Activated naive CD4-positive, alpha-beta T cell treated with anti-CD3 and anti-CD28 coated beads, Interleukin-2, amount 10 ng/mL, durations not matched to agents 7 days and 5 days (primary cell): Measurements from ENCODE around the gene EEFSEC.

Experiments
- CTCF ChIA-PET: fragments of 350-600 bp; sonication (Branson Sonifier 250); formaldehyde crosslinking; loops from one replicate; lab custom pipeline; 2021; ENCODE audit warnings: antibody characterized with exemption; lab: Charles Lee
- DNase-seq: peaks from one replicate; pipeline ENCODE4 v3.0.0-alpha.2; 2020
- H3K27ac Mint-ChIP-seq: one replicate; pipeline ENCODE4 v1.8.0; 2021; ENCODE audit warnings: mild to moderate bottlenecking, moderate library complexity, mixed read lengths
- H3K27me3 Mint-ChIP-seq: one replicate; pipeline ENCODE4 v1.8.0; 2021; ENCODE audit warnings: mild to moderate bottlenecking, mixed read lengths
- H3K36me3 Mint-ChIP-seq: one replicate; pipeline ENCODE4 v1.8.0; 2021; ENCODE audit warnings: mixed read lengths
- H3K4me1 Mint-ChIP-seq: one replicate; pipeline ENCODE4 v1.8.0; 2021; ENCODE audit warnings: mixed read lengths
- H3K4me3 Mint-ChIP-seq: one replicate; pipeline ENCODE4 v1.8.0; 2021; ENCODE audit warnings: mild to moderate bottlenecking, moderate library complexity, mixed read lengths
- H3K9me3 Mint-ChIP-seq: one replicate; pipeline ENCODE4 v1.8.0; 2021; ENCODE audit warnings: mixed read lengths

Gene EEFSEC

DNA sequence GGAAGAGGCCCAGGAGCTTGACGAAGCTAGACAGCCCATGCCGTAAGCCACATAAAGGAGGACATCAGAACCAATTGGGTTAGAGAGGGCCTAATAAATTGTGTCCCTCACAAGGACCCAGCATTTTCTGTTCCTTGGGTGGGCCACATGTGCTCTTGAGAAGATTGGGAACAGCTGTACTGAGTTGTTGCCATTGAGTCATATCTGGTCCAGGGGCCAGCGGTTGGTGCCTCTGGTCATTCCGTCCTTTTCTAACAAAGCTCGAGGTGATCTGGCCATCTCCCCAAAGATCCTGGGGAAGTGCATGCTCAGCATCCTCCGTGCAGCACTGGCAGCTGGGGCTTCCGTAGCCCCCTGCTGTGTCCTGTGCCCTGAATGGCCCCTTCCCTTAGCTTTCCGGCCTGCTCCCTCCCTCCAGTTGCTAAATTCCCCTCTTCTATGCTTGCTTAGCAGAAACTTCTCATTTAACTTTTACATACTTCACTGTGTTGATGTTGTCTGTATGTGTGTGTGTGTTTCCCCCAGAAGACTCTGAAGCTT, 73.0 kb downstream of the EEFSEC start:
- DNase-seq, result no peak
- Mint-ChIP-seq H3K36me3 (peaks cover 6% of the 10 kb centered on the region), H3K4me1 (no peaks in the 10 kb centered on the region)

DNA sequence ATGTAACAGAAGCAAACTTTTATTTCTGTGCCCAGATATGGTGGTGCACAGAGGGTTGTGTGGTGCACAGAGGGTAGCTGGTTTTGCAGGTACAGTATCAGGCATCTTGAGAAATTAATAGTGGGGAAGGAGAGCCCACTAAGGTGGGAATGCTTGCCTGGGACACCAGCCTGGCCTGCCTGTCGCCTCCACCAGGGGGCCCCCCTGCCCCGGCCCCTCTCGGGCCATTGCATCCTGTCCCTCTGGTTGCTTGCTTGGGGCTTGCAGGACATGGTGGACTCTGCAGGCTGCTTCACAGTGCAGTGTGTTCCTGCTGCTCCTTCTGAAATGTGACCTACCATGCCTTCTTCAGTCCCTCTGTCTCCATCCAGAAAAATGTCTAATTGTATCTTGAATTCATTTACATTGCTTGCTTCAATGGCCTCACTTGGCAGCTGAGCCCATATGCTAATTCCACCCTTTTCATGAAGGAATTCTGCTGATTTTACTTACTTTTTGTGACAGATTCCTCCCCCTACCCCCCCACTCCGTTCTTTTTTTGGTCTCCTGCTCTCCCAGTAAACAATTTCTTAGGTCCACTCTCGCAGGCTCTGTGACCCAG, 73.6 kb downstream of the EEFSEC start:
- H3K9me3 Mint-ChIP-seq, result peaks cover 17% of the 10 kb centered on the region
- no peak overlapping the region for H3K27ac Mint-ChIP-seq
- peak; percentile 35 for DNase-seq
- peaks cover 6% of the 10 kb centered on the region for H3K36me3 Mint-ChIP-seq
- no peaks in the 10 kb centered on the region for H3K27me3 Mint-ChIP-seq
- no peak overlapping the region for H3K4me3 Mint-ChIP-seq
- no peaks in the 10 kb centered on the region for H3K4me1 Mint-ChIP-seq
- CTCF ChIA-PET, result interaction anchor here (0.7 to 5.8 kb wide), 9 partner anchors 9 to 158 kb away, joined by 3 to 35 read pairs (median 3); no protein-coding TSS in a partner anchor

More for the DNA sequence above, 73.0 kb downstream of the EEFSEC start:
- Mint-ChIP-seq H3K27me3 (no peaks in the 10 kb centered on the region), H3K27ac (no peak overlapping the region), H3K9me3 (peaks cover 17% of the 10 kb centered on the region), H3K4me3 (no peak overlapping the region)
- CTCF ChIA-PET, result interaction anchor here (0.8 to 5.8 kb wide), 7 partner anchors 10 to 158 kb away, joined by 3 to 35 read pairs (median 4); no protein-coding TSS in a partner anchor

DNA sequence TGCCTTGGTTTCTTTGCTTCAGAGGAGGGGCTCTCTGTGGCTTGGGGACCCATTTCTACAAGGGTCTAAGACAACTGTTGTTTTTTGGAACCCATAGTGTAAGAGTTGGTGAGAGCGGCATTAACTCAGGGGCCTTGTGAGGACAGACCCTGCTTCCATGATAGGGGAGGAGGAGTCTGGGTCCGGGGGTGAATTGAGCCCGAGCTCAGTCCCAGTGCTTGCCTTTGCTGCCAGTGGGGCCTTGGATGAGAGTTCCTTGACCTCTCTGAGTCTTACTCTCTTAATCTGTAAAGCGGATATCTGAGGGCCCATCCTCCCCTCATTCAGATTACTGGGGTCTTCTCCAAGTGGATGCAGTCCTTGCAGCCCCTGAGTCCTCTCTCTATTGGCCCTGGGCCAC, 74.2 kb downstream of the EEFSEC start:
- Mint-ChIP-seq H3K27ac (no peak overlapping the region), H3K36me3 (peaks cover 6% of the 10 kb centered on the region), H3K4me1 (no peaks in the 10 kb centered on the region), H3K4me3 (no peak overlapping the region), H3K9me3 (peaks cover 16% of the 10 kb centered on the region), H3K27me3 (no peaks in the 10 kb centered on the region)
- CTCF ChIA-PET, result interaction anchor here (0.7 to 5.8 kb wide), 5 partner anchors 9 to 94 kb away, joined by 3 to 35 read pairs (median 4); no protein-coding TSS in a partner anchor
- no peak for DNase-seq

DNA sequence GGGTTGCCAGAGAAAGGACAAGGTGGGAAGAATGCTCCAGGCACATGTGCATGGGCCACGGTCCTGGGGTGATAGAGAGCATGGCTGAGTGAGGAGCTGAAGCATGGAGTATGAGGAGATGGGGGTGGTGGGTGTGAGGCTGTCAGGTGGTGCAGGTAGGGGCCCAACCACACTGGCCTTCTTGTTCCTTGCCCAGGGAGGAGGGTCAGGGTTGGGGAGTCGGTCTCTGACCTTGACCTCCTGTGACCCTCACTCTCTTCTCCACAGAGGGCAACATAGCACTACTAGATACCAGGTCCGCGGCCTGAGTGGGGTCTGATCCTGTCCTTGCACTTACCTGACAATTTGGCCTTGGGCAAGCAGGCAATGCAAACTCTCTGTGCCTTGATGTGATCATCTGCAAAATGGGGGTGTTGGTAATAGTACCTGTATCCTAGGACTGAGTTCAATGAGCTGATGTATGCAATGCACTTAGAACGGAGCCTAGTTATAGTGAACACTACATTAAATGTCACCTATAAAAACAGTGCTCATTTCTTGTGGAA, 75.2 kb downstream of the EEFSEC start:
- peaks cover 5% of the 10 kb centered on the region for H3K36me3 Mint-ChIP-seq
- no peak for DNase-seq
- no peak overlapping the region for H3K27ac Mint-ChIP-seq
- H3K27me3 Mint-ChIP-seq, result no peaks in the 10 kb centered on the region
- no peak overlapping the region for H3K4me3 Mint-ChIP-seq
- peaks cover 8% of the 10 kb centered on the region for H3K9me3 Mint-ChIP-seq
- CTCF ChIA-PET, result interaction anchor here (5.8 kb wide), 1 partner anchor 93 kb away, joined by 35 read pairs; no protein-coding TSS in a partner anchor
- no peaks in the 10 kb centered on the region for H3K4me1 Mint-ChIP-seq

DNA sequence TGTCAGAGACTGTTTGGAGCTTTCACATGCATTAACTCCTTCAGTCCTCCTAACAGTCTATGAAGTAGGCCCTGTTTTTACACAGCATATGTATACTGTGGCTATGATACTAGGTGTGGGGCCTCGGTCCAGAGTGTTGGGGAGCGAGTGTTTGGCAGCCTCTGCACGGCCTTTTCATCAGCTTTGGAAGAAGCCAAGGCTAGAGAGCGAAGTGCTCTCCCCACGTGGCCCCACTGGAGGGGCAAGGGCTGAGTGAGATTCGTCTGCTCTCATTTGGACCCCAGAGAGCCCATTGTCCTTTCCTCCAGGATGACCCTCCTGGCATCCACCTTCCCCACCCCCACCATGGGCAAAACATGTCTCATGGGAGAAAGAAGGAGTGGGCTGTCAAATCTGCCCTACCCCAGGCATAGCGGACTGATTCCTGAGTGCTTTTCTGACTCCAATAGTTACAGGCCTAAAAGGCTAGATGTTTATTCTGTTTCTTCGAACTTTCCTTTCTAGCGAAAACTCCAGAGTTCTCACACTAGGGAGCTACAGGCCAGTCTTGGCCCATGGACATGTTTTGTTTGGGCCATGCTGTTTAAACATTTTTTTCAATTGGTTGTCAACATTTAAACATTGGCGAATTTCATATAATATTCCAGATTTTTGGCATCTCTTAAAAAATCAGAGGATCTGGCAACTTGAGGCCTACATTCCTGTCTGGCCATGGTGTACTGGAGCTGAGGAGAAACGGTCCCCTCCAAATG, 76.0 kb downstream of the EEFSEC start:
- no peak for DNase-seq
- CTCF ChIA-PET, result interaction anchor here (5.8 kb wide), 1 partner anchor 92 kb away, joined by 35 read pairs; no protein-coding TSS in a partner anchor

DNA sequence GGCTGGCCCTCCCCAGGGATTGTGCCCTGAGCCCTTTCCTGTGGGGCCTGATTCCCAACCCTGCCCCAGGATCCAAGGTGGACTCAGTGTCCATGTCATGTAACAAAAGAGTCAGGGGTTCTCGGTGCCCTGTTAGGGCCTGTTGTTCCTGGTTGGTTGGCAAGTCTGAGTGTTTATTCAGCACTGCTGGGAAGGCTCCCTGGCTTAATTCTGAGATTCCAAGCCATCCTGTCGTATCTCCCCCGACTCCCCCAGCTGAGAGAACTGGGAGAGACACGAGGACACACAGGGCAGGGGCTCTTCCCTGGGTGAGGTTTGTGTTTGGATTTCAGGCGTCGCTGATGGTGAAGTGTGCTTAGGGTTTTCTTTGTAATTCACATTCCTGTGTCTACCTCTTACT, 78.3 kb downstream of the EEFSEC start:
- CTCF ChIA-PET, result no interaction called here
- Mint-ChIP-seq H3K27ac (no peak overlapping the region), H3K27me3 (no peaks in the 10 kb centered on the region), H3K36me3 (no peaks in the 10 kb centered on the region), H3K4me1 (no peaks in the 10 kb centered on the region), H3K4me3 (no peak overlapping the region), H3K9me3 (no peaks in the 10 kb centered on the region)
- DNase-seq, result no peak

More for the DNA sequence above, 76.0 kb downstream of the EEFSEC start:
- no peak overlapping the region for H3K27ac Mint-ChIP-seq
- peaks cover 1% of the 10 kb centered on the region for H3K9me3 Mint-ChIP-seq
- peaks cover under 1% of the 10 kb centered on the region for H3K36me3 Mint-ChIP-seq
- H3K4me1 Mint-ChIP-seq, result no peaks in the 10 kb centered on the region
- H3K27me3 Mint-ChIP-seq, result no peaks in the 10 kb centered on the region
- no peak overlapping the region for H3K4me3 Mint-ChIP-seq

DNA sequence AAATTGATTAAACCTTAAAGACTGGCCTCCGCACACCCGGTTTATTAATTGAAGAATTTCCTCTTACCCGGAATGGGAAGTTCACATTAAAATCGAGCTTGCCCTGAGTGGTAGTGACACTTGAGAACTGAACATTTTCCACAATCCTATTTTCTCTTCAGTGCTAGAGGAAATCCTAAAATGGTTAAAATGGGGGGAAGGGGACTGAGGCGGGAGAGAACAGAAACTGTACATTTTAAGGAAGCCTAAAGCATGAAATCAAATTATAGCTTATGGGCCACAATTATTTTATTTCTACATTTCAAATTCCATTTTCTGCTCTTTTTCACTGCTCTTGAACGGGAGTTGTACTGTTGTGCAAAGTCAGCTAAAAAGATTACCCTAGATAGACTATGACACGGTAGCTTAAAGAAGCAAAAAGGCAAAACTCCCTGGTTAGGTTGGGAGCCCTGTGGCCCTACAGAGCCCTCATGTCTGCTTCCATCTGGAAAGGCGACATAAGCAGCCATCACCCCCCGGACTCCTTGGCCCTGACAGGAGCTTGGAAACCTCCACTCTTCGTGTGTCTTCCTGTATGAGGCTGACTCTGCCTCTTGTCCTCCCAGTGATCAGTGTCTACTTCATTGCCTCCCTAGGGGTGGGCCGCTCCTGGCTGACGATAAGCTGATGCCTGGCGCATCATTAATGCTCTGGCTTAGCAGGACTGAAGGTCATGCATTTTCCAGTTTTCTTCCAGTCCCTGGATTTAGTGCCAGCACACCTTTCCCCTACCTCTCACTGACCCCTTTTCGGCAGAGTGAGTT, 79.3 kb downstream of the EEFSEC start:
- H3K27me3 Mint-ChIP-seq, result no peaks in the 10 kb centered on the region
- no peaks in the 10 kb centered on the region for H3K4me1 Mint-ChIP-seq
- H3K4me3 Mint-ChIP-seq, result no peak overlapping the region
- no peaks in the 10 kb centered on the region for H3K9me3 Mint-ChIP-seq
- CTCF ChIA-PET, result no interaction called here
- H3K36me3 Mint-ChIP-seq, result peaks cover under 1% of the 10 kb centered on the region
- no peak overlapping the region for H3K27ac Mint-ChIP-seq
- DNase-seq, result no peak

DNA sequence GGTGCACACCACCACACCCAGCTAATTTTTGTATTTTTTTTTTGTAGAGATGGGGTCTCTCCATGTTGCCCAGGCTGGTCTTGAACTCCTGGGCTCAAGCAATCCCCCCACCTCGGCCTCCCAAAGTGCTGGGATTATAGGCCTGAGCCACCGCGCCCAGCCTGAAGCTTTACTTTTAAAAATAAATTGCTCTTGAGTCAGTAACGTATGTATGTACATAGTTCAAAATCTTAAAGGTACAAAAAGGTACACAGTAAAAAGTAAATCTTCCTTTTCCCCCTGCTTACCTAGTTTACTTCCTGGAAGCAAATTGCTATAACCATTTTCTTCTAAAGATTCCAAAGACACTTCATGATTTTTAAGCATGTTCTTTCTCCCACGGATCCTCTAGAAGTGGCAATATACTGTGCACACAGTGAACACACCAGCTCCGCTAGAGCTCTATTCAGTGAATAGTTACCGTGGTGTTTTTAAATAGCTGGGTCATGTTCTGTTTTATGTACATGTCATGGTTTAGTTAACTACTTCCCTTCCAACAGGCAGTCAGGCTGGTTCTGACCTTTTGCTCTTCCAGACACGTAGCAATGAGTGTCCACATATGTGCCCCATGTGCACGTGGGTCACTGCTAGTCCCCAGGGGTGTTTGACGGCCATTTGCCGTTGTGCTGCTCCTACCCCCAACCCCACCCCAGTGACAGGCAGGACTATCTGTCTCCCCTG, 82.1 kb downstream of the EEFSEC start:
- Mint-ChIP-seq H3K27me3 (no peaks in the 10 kb centered on the region), H3K36me3 (peaks cover 1% of the 10 kb centered on the region), H3K9me3 (no peaks in the 10 kb centered on the region), H3K4me3 (no peak overlapping the region), H3K4me1 (no peaks in the 10 kb centered on the region), H3K27ac (no peak overlapping the region)
- no peak for DNase-seq
- CTCF ChIA-PET, result interaction anchor here (1.0 to 2.5 kb wide), 2 partner anchors 9 to 11 kb away, joined by 7 to 9 read pairs; no protein-coding TSS in a partner anchor

DNA sequence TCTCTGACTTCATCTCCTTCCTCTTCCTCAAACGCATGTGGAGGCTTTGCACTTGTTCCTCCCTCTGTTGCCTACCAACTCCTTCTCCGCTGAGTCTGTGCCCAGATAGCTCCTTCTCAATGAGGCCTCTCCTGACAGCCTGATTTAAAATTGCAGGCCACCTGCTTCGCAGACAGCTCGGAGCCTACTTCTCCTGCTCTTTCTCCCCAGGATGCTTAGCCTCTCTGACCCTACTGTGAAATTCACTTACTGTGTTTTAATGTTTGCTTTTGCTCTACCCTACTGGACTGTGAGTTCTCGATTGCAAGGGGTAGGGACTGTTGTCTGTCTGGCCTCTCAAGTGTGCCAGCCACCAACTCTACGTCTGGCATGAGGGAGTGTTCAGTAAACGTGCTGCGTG, 83.4 kb downstream of the EEFSEC start:
- Mint-ChIP-seq H3K4me1 (no peaks in the 10 kb centered on the region), H3K27ac (no peak overlapping the region), H3K4me3 (no peak overlapping the region), H3K36me3 (peaks cover 1% of the 10 kb centered on the region), H3K9me3 (no peaks in the 10 kb centered on the region), H3K27me3 (no peaks in the 10 kb centered on the region)
- CTCF ChIA-PET, result interaction anchor here (1.0 to 2.5 kb wide), 2 partner anchors 10 to 12 kb away, joined by 7 to 9 read pairs; no protein-coding TSS in a partner anchor
- DNase-seq, result no peak

DNA sequence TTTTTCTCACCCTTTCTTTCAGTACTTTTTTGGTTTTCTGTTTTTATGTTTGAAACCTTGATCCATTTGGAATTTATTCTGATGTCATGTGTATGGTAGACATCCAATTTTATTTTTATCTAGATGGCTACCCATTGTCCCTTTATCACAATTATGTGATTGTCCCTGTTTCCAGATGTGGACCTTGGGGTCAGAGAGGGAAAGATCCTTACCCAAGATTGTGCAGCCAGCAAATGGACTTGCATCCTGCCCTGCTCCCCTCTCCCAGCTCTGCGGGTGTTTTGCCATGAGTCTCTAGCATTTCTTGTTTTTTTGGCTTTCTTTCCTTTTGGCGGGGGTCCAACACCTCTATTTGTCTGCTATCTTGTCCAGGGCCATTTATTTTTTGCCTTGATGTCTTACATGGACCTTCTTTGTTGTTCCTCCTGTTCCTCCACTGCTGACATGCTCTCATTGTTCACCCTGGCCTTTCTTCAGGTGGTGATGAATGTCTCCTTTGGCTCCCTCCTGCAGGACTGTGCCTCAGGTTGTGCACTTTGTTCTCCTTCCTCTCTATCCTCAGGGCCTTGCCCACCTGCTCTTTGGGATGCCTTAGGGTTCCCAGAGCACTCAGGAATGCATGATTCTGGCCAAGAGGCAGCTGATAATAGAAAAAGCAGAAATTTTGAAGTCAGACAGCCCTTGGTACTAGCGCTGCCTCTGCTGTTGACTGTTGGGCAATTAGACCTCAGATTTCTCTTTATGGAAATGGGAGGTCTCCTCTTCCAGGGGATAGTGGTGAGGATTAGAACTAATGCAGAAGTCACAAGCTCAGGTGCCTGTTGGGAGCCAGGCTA, 84.3 kb downstream of the EEFSEC start:
- Mint-ChIP-seq H3K9me3 (no peaks in the 10 kb centered on the region), H3K4me3 (no peak overlapping the region), H3K27me3 (no peaks in the 10 kb centered on the region), H3K4me1 (peaks cover under 1% of the 10 kb centered on the region), H3K36me3 (peaks cover 1% of the 10 kb centered on the region), H3K27ac (no peak overlapping the region)
- DNase-seq, result no peak
- CTCF ChIA-PET, result interaction anchor here (2.5 kb wide), 1 partner anchor 11 kb away, joined by 9 read pairs; no protein-coding TSS in a partner anchor

DNA sequence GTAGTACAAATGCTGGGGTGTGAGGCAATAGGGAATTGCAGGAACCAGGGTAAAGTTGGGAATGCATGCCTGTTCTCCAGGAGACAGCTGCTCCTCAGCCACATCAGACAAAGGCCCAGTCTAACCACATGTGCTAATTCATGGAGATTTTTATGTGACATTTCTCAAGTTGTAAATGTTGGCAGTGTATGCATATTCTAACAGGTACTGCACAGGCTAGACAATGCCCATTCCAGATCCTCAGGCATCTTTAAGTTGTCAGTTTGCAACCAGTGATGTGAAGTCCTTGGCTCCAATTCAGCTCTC, 84.9 kb downstream of the EEFSEC start:
- CTCF ChIA-PET, result no interaction called here
- Mint-ChIP-seq H3K36me3 (peaks cover 2% of the 10 kb centered on the region), H3K4me3 (no peak overlapping the region), H3K4me1 (peaks cover 6% of the 10 kb centered on the region), H3K27ac (no peak overlapping the region), H3K27me3 (no peaks in the 10 kb centered on the region), H3K9me3 (no peaks in the 10 kb centered on the region)
- no peak for DNase-seq

DNA sequence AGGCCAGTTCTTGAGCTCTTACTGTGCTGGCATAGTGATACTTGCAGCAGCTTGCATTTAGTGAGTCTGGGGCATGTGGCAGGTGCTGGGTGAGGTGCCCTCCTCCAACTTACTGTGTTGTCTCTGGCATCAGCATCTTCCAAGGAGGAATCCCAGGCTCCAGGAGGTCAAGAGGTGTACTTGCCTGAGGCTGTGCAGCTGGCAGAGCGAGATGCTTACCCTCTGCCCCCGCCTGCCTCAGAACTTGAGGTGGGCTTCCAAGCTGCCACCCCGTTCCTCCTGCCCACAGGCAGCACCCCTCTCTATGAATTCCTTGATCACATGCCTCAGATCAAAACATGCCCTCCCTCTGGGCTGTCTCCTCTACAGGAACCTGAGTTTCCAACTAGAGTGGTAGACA, 86.0 kb downstream of the EEFSEC start:
- Mint-ChIP-seq H3K9me3 (no peaks in the 10 kb centered on the region), H3K27me3 (no peaks in the 10 kb centered on the region), H3K4me3 (no peak overlapping the region), H3K4me1 (peaks cover 12% of the 10 kb centered on the region), H3K27ac (no peak overlapping the region), H3K36me3 (peaks cover 5% of the 10 kb centered on the region)
- no peak for DNase-seq
- CTCF ChIA-PET, result interaction anchor here (1.2 kb wide), 1 partner anchor 12 kb away, joined by 3 read pairs; no protein-coding TSS in a partner anchor
